ENCODE results near the gene NUP155.
A peak's percentile ranks its signal among the peaks of the same experiment; 100 is the strongest.
"Not testable (repeated sequence)": the region's sequence is repeated elsewhere in the genome, so short reads cannot be mapped to it uniquely, and the experiment has no call there.

Gene NUP155

GRCh38 chr5:37370864-37371726 lies at the start of gene NUP155:
TSS of gene NUP155 (minus strand) at chr5:37371106. CDS start at chr5:37370977, 129 bp downstream.
- peak; percentile 90 for DNase-seq

DNA sequence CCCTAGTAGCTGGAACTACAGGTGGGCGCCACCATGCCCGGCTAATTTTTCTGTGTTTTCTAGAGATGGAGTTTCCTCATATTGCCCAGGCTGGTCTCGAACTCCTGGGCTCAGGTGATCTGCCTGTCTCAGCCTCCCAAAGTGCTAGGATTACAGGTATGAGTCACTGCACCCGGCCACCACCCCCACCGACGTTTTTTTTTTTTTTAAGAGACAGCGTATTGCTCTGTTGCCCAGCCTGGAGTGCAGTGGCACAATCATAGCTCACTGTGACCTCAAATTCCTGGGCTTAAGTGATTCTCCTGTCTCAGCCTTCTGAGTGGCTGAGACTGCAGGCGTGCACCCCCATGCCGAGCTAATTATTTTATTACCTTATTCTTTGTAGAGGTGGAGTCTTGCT lies 46.4 kb upstream of the NUP155 start:
- DNase-seq: no peak

- not testable (repeated sequence) for DNase-seq
These were observed 44.5 kb upstream of the NUP155 start for GRCh38 chr5:37415456-37415855.

DNA sequence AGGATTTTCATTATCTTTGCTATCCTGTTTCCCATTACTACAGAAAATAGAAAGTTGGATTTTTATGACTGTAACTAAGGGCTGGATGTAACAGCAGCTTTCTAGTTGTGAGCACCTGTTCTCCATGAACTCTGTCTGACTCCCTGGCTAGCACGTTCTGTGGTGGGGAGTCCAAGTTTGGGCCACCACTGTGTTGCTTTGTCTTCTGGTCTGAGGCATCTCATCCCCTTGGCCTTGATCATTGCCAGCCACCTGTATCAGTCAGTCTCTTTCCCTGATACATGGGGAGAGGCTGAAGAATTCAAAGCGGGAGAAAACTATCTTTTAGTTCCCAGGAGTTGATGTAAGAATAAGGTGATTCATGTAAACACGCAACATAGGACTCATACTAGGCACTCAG lies 41.6 kb upstream of the NUP155 start:
- DNase-seq: no peak

GRCh38 chr5:37400501-37400900 lies 29.6 kb upstream of the NUP155 start:
- no peak for DNase-seq

DNA sequence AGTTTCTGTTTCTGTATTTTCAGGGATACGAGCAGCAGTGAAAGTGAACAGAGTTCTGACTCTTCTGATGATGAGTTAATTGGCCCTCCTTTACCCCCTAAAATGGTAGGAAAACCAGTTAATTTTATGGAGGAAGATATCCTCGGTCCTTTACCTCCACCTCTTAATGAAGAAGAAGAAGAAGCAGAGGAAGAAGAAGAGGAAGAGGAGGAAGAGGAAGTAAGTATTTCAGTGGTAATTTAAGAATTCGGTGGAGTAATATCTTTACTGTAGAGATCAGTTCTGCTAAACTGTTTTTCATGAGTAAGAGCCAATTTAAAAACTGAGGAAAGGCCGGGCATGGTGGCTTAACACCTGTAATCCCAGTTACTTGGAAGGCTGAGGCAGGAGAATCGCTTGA lies 25.4 kb upstream of the NUP155 start:
- DNase-seq: no peak

DNA sequence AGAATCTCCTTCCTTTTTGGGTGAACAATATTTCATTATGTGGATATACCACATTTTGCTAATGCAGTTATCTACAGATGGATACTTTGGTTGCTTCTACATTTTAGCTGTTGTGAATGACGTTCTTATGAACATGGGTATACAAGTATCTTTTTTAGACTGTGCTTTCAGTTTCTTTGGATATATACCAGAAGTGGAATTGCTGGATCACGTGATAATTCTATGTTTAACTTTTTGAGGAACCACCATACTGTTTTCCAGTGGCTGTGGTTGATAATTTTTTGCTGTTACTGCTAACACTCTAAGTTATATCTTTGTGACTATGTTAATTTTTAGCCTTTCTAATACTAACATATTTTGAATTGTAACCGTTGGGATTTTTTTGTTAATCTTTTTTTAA lies 20.7 kb upstream of the NUP155 start:
- no peak for DNase-seq

GRCh38 chr5:37379100-37379628 lies 8.3 kb upstream of the NUP155 start, which contains the start of gene WDR70:
TSS of gene WDR70 (plus strand) at chr5:37379318. CDS start at chr5:37379368, 50 bp downstream.
- peak; percentile 86 for DNase-seq

- DNase-seq: not testable (repeated sequence)
These were observed 7.2 kb upstream of the NUP155 start for GRCh38 chr5:37378066-37378465.

DNA sequence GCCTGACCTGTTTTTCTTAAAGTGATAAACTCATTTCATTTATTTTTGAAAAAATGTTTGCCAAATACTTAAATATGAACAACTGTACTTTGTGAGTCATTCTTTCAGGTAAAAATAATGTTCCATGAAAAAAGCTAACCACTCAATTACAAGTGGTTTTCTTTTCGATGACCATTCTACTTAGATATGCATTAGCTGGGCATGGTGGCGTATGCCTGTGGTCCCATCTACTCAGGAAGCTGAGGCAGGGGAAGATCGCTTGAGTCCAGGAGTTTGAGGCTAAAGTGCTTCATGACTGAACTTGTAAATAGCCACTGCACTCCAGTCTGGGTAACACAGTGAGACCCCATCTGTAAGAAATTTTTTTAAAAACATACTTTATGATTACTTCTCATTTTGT lies 4.2 kb upstream of the NUP155 start:
- DNase-seq: no peak

DNA sequence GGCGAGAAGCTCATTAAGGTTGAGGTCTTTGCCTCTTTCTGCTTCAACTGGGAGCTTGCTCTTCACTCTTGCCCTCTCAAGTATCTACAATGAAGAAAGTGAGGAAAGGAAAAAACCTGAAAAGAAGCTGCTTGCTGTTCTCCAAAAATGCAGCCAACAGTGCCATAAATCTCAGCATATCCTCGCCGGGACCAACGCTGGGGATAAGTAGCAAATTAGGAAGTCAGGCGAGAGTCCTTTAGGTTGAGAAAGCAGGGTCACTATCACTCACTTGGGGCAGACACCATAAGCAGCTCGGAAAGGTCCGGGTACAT lies 399 bp downstream of the NUP155 start:
- no peak for DNase-seq

GRCh38 chr5:37355161-37355560 lies 15.7 kb downstream of the NUP155 start:
- no peak for DNase-seq

GRCh38 chr5:37342741-37343140 lies 28.2 kb downstream of the NUP155 start:
- DNase-seq: not testable (repeated sequence)

DNA sequence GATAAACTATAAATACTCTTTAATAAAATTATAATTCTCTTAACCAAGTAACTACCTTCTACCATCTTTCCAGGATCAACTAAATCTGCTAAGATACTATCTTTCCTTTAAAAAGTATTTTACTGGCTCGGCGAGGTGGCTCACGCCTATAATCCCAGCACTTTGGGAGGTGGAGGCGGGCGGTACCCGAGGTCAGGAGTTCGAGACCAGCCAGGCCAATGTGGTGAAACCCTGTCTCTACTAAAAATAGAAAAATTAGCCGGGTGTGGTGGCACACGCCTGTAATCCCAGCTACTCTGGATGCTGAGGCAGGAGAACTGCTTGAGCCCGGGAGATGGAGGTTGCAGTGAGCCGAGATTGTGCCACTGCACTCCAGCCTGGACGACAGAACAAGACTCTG lies 36.2 kb downstream of the NUP155 start:
- not testable (repeated sequence) for DNase-seq

DNA sequence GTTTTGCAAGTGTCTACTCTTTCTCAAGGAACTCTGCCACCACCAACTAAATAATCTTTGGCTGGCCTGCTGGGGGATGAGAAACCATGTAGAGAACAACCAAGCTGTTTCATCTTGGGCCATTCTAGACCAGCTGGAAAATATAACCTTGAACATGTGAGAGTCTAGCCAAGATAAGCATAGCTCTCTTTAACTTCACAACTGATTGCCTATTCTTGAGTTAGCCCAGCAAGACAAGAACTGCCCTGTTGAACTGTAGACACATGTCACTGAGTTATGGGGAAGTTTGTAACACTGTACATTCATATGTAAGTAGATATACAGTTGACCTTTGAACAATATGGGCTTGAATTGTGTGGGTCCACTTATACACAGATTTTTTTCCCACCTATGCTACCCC lies 44.4 kb downstream of the NUP155 start:
- DNase-seq: no peak

- DNase-seq: no peak
These were observed 47.3 kb downstream of the NUP155 start for GRCh38 chr5:37323607-37324006.

GRCh38 chr5:37319037-37319782 lies 51.7 kb downstream of the NUP155 start:
- DNase-seq: no peak

DNA sequence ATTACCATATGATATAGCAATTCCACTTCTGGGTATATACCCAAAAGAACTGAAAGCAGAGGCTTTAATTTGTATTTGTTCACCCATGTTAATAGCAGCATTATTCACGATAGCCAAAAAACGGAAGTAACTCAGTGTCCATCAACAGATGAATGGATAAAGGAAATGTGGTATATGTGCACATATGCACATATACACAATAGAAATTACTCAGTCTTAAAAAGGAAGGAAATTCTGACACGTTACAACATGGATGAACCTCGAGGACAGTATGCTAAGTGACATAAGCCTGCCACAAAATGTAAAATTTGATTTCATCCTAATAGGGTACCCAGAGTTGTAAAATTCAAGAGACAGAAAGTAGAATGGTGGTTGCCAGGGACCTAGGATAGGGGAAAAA lies 54.9 kb downstream of the NUP155 start:
- no peak for DNase-seq

DNA sequence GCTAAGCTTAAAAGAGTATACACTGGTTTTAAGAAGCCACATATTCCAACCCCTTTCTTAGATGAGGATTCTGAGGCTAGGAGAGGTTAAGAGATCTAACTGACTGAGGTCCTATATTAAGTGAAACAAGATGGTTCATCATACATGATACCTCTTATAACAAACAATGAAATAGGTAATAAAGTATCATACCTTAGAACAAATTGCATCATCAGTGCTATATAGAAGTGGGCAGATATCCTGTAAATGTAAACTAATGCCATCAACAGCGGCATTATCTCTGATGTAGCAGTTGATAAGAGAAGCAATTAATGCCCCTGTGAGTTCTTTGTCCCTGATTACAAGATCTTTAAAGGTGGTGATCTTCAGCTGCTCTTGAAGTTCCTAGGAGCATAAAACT lies 60.5 kb downstream of the NUP155 start:
- DNase-seq: no peak

GRCh38 chr5:37308793-37309192 lies 62.1 kb downstream of the NUP155 start:
- DNase-seq: no peak

GRCh38 chr5:37304888-37305287 lies 66.0 kb downstream of the NUP155 start:
- DNase-seq: no peak

- not testable (repeated sequence) for DNase-seq
These were observed 74.6 kb downstream of the NUP155 start for GRCh38 chr5:37296313-37296712.

- no peak for DNase-seq
These were observed 87.6 kb downstream of the NUP155 start for GRCh38 chr5:37283214-37283820.

- no peak for DNase-seq
These were observed 95.4 kb downstream of the NUP155 start for GRCh38 chr5:37275511-37275910.

Data from CD4-positive, alpha-beta T cell treated with Interleukin-15 for 1 hour (primary cell).